ENCODE results near the gene PSMG1. TPM values are rescaled to one million over a fixed set of nuclear protein-coding genes. Genes with fewer than 3 reads are reported as not detected.

Gene PSMG1
- total RNA-seq, 4 donors from 2014 or later = 16.9 to 36.8 (median 25.5) TPM

DNA sequence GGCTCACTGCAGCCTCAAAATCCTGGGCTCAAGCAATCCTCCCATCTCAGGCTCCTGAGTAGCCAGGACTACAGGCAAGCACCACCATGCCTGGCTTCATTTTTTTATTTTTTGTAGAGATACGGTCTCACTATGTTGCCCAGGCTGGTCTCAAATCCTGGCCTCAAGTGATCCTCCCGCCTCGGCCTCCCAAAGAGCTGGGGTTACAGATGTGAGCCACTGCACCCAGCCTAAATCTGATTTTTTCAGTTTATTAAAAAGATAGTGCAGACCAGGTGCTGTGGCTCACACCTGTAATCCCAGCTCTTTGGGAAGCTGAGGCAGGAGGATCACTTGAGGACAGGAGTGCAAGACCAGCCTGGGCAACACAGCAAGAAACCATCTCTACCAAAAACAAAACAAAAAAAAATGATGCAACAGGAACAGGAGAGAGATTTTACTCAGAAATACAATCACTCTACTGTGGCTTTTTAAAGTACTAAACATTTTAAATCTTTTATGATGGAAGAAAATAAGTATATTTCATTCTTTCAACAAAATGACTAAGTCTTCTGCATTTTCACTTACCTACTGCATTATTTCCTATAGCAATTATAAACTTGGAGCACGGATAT, 1.9 kb downstream of the PSMG1 start:
- TF ChIP-seq, protein P1, sequence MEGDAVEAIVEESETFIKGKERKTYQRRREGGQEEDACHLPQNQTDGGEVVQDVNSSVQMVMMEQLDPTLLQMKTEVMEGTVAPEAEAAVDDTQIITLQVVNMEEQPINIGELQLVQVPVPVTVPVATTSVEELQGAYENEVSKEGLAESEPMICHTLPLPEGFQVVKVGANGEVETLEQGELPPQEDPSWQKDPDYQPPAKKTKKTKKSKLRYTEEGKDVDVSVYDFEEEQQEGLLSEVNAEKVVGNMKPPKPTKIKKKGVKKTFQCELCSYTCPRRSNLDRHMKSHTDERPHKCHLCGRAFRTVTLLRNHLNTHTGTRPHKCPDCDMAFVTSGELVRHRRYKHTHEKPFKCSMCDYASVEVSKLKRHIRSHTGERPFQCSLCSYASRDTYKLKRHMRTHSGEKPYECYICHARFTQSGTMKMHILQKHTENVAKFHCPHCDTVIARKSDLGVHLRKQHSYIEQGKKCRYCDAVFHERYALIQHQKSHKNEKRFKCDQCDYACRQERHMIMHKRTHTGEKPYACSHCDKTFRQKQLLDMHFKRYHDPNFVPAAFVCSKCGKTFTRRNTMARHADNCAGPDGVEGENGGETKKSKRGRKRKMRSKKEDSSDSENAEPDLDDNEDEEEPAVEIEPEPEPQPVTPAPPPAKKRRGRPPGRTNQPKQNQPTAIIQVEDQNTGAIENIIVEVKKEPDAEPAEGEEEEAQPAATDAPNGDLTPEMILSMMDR (IDR thresholded peaks at IDR 0.05) = no peak
- no peak for TF ChIP-seq POLR2A (IDR thresholded peaks at IDR 0.05)
- WGBS, 2 donors = 77 to 85% methylated on average over 4 of the region's 4 CpGs
- intact Hi-C loops (cut with DNase I; ENCODE audit: low total_unique reads) = no loop called here
- no peak overlapping the region for H3K4me3 ChIP-seq (ENCODE audit: low read depth, poor library complexity, severe bottlenecking)
- no peak for DNase-seq (ENCODE audit: low spot score in 2 of 2)

DNA sequence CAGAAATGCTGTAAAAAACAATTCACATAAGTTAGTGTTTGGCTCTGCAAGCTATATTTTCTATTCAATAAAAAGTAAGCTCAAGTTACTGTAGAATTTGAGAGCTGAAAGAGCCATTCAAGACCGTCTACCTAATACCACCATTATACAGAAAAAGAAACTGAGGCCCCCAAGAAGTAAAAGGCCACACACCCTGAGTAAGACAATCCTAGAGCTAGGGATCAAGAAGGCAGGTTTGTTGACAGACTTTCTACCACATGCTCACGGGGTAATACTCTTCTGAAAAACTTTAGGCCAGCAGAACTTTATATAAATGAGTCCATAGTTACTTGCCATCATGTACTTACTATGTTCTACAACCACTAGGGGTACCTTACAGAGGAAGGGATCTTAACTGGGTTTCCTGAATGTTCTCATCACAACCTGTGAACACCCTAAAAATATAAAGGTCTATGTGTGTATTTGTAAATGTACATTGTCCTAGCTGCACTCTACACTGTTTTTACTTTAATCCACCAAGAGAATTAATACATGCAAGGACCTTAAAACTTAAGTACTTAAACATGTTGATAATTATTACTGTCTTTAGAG, 2.7 kb downstream of the PSMG1 start:
- H3K4me3 ChIP-seq (ENCODE audit: low read depth, poor library complexity, severe bottlenecking) = no peak overlapping the region
- intact Hi-C loops (cut with DNase I; ENCODE audit: low total_unique reads) = no loop called here
- no peak for TF ChIP-seq POLR2A (IDR thresholded peaks at IDR 0.05)
- TF ChIP-seq, protein P1 (IDR thresholded peaks at IDR 0.05) = no peak
- WGBS, 2 donors = 95 to 97% methylated on average over 2 of the region's 2 CpGs
- no peak for DNase-seq (ENCODE audit: low spot score in 2 of 2)

DNA sequence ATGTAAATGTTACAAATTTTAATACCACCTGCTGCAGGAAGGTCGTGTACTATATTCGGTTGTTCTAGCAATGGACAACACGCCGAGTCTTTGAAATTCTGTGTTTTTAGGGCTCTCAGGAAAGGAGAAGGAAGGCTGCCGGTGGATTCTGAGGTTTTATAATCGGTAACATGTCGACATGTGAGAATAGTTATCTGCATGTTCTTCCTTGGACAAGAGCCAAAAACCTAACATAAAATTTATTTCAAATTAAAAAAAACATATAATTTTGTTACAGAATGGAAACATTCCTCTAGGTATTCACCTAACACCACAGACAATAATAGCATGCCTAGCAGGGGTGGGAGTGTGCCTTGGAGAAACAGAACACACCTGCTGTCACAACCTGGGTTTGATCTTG, 4.8 kb downstream of the PSMG1 start:
- 74 to 76% methylated on average over 7 of the region's 7 CpGs for WGBS, 2 donors
- DNase-seq (ENCODE audit: low spot score in 2 of 2) = no peak
- TF ChIP-seq, protein P1 (IDR thresholded peaks at IDR 0.05) = no peak
- TF ChIP-seq POLR2A (IDR thresholded peaks at IDR 0.05) = no peak
- H3K4me3 ChIP-seq (ENCODE audit: low read depth, poor library complexity, severe bottlenecking) = no peak overlapping the region
- intact Hi-C loops (cut with DNase I; ENCODE audit: low total_unique reads) = no loop called here

DNA sequence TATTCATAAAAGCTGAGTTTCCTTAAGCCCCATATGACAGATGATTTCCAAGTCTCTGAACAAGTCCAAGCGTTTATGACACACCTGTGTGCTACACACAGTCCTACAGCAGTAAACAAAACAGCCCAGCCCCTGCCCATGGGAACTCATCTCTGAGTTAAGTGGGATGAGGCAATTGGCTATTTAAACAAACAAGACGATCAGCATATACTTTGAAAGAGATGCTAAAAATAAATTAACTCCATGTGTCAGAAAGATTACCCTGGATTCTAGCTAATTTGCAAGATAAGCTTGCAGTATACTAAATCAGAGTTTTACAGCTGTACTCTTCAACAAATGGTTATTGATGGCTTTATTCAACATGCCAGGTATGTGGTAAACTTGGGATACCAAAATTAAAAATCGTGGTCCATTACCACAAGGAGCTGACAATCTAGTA, 7.0 kb downstream of the PSMG1 start:
- no peak for DNase-seq (ENCODE audit: low spot score in 2 of 2)
- intact Hi-C loops (cut with DNase I; ENCODE audit: low total_unique reads) = no loop called here
- TF ChIP-seq POLR2A (IDR thresholded peaks at IDR 0.05) = no peak
- TF ChIP-seq, protein P1 (IDR thresholded peaks at IDR 0.05) = no peak
- no peak overlapping the region for H3K4me3 ChIP-seq (ENCODE audit: low read depth, poor library complexity, severe bottlenecking)
- 21 to 28% methylated on average over 3 of the region's 3 CpGs for WGBS, 2 donors

DNA sequence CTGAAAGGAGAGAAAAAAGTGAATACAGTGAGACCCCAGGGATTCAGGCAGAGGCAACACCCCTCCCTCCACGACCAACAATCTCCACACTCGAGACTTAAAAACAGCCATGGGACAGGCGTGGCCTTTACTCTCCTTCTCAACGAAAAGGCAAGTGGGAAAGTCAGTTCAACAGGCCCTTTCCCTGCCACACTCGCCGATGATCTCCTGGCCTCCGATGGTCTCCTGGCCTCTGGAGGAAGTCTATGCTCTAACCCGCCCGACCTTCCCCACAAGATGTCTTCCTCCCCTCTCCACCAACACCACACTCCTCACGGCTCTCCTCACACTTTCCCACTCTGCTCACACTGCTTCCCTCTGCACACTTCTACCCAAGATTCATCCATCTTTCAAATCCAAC, 7.6 kb downstream of the PSMG1 start:
- intact Hi-C loops (cut with DNase I; ENCODE audit: low total_unique reads) = no loop called here
- no peak overlapping the region for H3K4me3 ChIP-seq (ENCODE audit: low read depth, poor library complexity, severe bottlenecking)
- WGBS, 2 donors = 83 to 84% methylated on average over 10 of the region's 10 CpGs
- no peak for TF ChIP-seq POLR2A (IDR thresholded peaks at IDR 0.05)
- TF ChIP-seq, protein P1 (IDR thresholded peaks at IDR 0.05) = no peak
- no peak for DNase-seq (ENCODE audit: low spot score in 2 of 2)

DNA sequence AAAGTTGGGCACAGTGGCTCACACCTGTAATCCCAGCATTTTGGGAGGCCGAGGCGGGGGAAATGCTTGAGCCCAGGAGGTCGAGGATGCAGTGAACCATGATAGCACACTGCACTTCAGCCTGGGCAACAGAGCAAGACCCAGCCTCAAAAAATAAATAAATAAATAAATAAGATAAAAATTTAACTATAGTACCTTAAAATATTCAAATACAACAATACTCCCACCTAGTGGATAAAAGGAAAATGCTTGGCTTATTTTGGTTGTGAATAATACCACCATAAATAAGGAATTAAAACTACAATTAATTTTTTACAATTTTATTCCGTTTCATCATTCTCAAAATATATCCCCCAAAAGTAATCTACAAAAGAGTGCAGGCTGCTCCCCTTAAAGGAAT, 8.1 kb downstream of the PSMG1 start:
- intact Hi-C loops (cut with DNase I; ENCODE audit: low total_unique reads) = no loop called here
- no peak for TF ChIP-seq POLR2A (IDR thresholded peaks at IDR 0.05)
- TF ChIP-seq, protein P1 (IDR thresholded peaks at IDR 0.05) = no peak
- no peak for DNase-seq (ENCODE audit: low spot score in 2 of 2)
- WGBS, 2 donors = 84 to 89% methylated on average over 4 of the region's 4 CpGs
- H3K4me3 ChIP-seq (ENCODE audit: low read depth, poor library complexity, severe bottlenecking) = no peak overlapping the region

Data from lower leg skin (tissue), 4 donors.